Activated CD4-positive, alpha-beta T cell treated with anti-CD3 and anti-CD28 coated beads for 36 hours (primary cell): ENCODE data around the gene ABR. TPM values are rescaled to one million over a fixed set of nuclear protein-coding genes. Genes with fewer than 3 reads are reported as not detected.

Source experiments
- ATAC-seq: fragments of 200-7000 bp; cut with Tn5 transposase; one replicate; pipeline ENCODE4 v1.10.0; 2021; ENCODE audit warnings: mild to moderate bottlenecking, moderate library complexity
- CTCF ChIA-PET: fragments of 350-600 bp; sonication (Branson Sonifier 250); formaldehyde crosslinking; loops from one replicate; lab custom pipeline; 2021; ENCODE audit warnings: antibody characterized with exemption; lab: Charles Lee
- POLR2A ChIA-PET: fragments of 350-600 bp; sonication (Branson Sonifier 250); formaldehyde crosslinking; loops from one replicate; lab custom pipeline; 2021; ENCODE audit warnings: antibody characterized with exemption, inconsistent platforms; lab: Charles Lee
- DNase-seq: peaks from one replicate; pipeline ENCODE4 v3.0.0-alpha.2; 2020
- H3K27ac Mint-ChIP-seq: one replicate; pipeline ENCODE4 v1.8.0; 2021; ENCODE audit warnings: mixed read lengths
- H3K27me3 Mint-ChIP-seq: one replicate; pipeline ENCODE4 v1.8.0; 2021; ENCODE audit warnings: mixed read lengths
- H3K36me3 Mint-ChIP-seq: one replicate; pipeline ENCODE4 v1.8.0; 2021; ENCODE audit warnings: low read depth, mixed read lengths
- H3K4me1 Mint-ChIP-seq: one replicate; pipeline ENCODE4 v1.8.0; 2021; ENCODE audit warnings: mixed read lengths
- H3K4me3 Mint-ChIP-seq: one replicate; pipeline ENCODE4 v1.8.0; 2021; ENCODE audit warnings: mild to moderate bottlenecking, moderate library complexity, mixed read lengths
- H3K9me3 Mint-ChIP-seq: one replicate; pipeline ENCODE4 v1.8.0; 2021; ENCODE audit warnings: low read depth, mixed read lengths
- intact Hi-C, 2 experiments: fragments of 100-400 bp; cut with DNase I in 1 of 2; cut with micrococcal nuclease in 1 of 2; formaldehyde crosslinking; loops; one replicate each; pipeline versions ENCODE4 v1.14.2 to v1.15.1; 2022 to 2024; cut with DNase I, micrococcal nuclease
- total RNA-seq, 2 experiments: library from RNA; stranded (reverse); gene quantifications; one replicate each; pipeline ENCODE4 v1.2.3, GENCODE V29; 2021

Gene ABR
- total RNA-seq, 2 experiments from 2014 or later, result 45.2 to 50.5 TPM

DNA sequence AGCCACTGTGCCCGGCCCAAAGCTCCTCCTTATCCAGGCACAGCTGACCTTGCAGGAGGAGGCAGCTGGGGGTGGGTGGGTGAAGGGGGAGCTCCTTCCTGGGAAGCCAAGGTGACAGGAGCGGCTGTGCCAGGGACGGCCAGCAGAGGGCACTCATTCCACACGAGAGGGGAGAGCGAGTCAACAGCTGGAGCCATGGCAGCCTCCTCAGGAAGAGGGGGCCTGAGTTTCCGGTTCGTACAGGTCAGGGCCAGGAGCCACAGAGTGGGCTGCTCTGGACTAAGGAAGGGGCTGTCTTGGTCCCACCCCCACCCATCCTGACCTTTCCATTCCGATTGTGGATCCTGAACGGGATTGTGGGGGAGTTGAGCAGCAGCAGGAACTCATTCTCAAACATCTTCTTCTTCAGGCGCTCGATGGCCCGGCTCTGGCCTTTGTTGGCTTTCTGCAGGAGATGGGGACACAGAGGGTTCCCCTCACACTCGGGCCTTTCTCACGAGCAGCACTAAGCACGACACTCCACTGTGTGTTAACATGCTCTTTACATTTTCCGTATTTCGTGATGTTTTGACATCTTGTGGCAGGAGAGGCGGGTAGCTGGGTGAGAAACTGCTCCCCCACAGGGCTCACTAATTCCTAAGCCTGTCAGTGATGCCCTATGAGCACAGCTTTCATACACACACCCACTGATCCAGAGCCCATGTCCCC is 121.2 kb downstream of the ABR start:
- Mint-ChIP-seq H3K9me3 (no peaks in the 10 kb centered on the region), H3K27ac (no peak overlapping the region), H3K27me3 (no peaks in the 10 kb centered on the region), H3K4me3 (no peak overlapping the region), H3K4me1 (no peaks in the 10 kb centered on the region), H3K36me3 (peaks cover 26% of the 10 kb centered on the region)
- CTCF ChIA-PET, result interaction anchor here (0.6 to 1.2 kb wide), 9 partner anchors 8 to 130 kb away, joined by 3 to 6 read pairs (median 3); no protein-coding TSS in a partner anchor
- POLR2A ChIA-PET, result no interaction called here
- intact Hi-C loops, result loop anchor here (1.0 to 5.0 kb wide), 2 partner anchors 129 kb away; no protein-coding TSS in a partner anchor
- peak; percentile 82 for DNase-seq
- peak; percentile 51 for ATAC-seq

DNA sequence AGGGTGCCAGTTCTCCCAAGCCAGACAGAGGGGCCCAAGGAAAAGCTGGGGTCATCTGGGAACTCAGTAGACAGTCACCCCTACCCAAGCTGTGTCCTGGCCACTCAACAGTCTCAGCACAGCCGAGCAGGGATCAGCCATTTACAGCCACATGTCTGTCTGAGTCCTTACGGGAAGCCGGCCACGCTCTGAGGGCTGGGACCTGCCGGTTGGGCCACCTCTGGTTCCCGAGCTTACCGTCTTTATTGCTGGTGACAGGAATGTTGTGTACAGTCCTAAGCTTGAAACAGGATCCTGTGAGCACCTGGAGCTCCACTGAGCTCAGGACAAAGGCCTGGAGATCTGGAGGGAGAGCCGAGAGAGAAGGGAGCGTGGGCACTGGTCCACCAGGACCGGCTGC is 123.0 kb downstream of the ABR start:
- Mint-ChIP-seq H3K27me3 (no peaks in the 10 kb centered on the region), H3K4me1 (no peaks in the 10 kb centered on the region), H3K4me3 (no peak overlapping the region), H3K27ac (no peak overlapping the region), H3K9me3 (no peaks in the 10 kb centered on the region), H3K36me3 (peaks cover 26% of the 10 kb centered on the region)
- DNase-seq, result no peak
- ChIA-PET POLR2A (no interaction called here), CTCF (interaction anchor here (0.6 to 1.9 kb wide), 18 partner anchors 13 to 320 kb away, joined by 3 to 13 read pairs (median 4); partner anchors contain the start of genes NXN and TIMM22)
- no peak for ATAC-seq
- intact Hi-C loops, result loop anchor here in 1 of 2 experiments (5.0 kb wide), 1 partner anchor 131 kb away; no protein-coding TSS in a partner anchor

DNA sequence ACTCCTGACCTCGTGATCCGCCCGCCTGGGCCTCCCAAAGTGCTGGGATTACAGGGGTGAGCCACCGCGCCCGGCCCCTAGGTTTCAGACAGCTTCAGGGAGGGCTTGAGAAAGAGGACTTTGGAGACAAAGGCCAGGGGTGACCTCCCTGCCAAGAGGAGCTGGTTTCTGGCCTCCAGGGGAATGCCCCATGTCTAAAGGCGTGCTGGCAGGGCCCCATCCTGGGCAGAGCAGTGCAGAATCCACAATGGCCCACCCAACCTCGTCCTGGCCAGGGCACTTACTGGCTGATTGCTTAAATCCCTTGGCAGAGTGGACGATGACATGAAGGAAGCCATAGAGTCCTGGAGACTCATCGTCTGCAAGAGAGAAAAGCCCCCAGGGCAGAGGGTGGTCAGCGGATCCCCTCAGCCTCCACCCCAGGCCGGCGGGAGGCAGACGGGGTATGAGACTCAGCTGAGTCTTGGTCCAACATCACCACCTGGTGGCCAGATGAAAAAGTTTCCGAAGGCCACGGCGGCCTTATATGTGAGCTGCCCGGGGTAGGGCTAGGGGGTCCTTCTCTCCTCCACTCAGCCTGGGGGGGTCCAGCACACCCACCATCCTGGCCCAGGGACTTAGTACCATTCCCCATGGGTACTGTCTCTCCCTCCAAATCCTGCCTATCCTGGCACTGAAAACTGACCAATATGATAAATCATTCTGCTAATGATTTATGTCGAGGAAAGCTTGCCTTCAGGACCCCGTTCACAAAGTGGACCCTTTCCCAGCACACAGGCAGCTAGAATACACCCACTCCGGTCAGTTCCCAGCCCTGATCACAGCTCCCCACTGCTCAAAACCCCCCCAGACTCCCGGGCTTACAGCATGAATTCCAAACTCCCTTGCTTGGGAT is 123.8 kb downstream of the ABR start:
- intact Hi-C loops, result loop anchor here in 1 of 2 experiments (5.0 kb wide), 1 partner anchor 131 kb away; no protein-coding TSS in a partner anchor

DNA sequence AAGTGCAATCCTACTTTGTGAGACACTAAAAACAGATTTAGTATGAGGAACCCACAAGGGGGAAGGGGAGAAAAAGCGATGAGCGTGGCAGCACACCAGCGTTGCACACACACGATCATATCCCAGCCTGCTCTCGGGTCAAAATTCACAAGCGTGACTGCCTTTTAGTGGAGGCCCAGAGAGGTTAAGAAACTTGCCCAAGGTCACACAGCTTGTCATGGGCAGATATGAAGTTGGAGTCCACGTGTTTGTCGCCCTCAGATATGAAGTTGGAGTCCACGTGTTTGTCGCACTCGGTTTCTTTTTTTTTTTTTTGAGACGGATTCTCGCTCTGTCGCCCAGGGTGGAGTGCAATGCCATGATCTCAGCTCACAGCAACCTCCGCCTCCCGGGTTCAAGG is 124.5 kb downstream of the ABR start:
- ChIA-PET POLR2A (no interaction called here), CTCF (interaction anchor here (0.7 to 1.8 kb wide), 5 partner anchors 10 to 300 kb away, joined by 4 to 13 read pairs (median 5); no protein-coding TSS in a partner anchor)
- H3K36me3 Mint-ChIP-seq, result peaks cover 26% of the 10 kb centered on the region
- H3K4me1 Mint-ChIP-seq, result no peaks in the 10 kb centered on the region
- H3K4me3 Mint-ChIP-seq, result no peak overlapping the region
- ATAC-seq (no peak), DNase-seq (no peak)
- no peaks in the 10 kb centered on the region for H3K27me3 Mint-ChIP-seq
- intact Hi-C loops, result loop anchor here in 1 of 2 experiments (5.0 kb wide), 1 partner anchor 132 kb away; no protein-coding TSS in a partner anchor
- no peaks in the 10 kb centered on the region for H3K9me3 Mint-ChIP-seq
- H3K27ac Mint-ChIP-seq, result no peak overlapping the region

More for the DNA sequence above, 123.8 kb downstream of the ABR start:
- ChIA-PET POLR2A (no interaction called here), CTCF (interaction anchor here (0.5 to 1.9 kb wide), 22 partner anchors 11 to 319 kb away, joined by 3 to 13 read pairs (median 4); partner anchors contain the start of genes NXN and TIMM22)
- ATAC-seq, result peak; percentile 86
- no peaks in the 10 kb centered on the region for H3K4me1 Mint-ChIP-seq
- H3K36me3 Mint-ChIP-seq, result peaks cover 26% of the 10 kb centered on the region
- no peak overlapping the region for H3K4me3 Mint-ChIP-seq
- peak; percentile 71 for DNase-seq
- no peak overlapping the region for H3K27ac Mint-ChIP-seq
- H3K27me3 Mint-ChIP-seq, result no peaks in the 10 kb centered on the region
- no peaks in the 10 kb centered on the region for H3K9me3 Mint-ChIP-seq

DNA sequence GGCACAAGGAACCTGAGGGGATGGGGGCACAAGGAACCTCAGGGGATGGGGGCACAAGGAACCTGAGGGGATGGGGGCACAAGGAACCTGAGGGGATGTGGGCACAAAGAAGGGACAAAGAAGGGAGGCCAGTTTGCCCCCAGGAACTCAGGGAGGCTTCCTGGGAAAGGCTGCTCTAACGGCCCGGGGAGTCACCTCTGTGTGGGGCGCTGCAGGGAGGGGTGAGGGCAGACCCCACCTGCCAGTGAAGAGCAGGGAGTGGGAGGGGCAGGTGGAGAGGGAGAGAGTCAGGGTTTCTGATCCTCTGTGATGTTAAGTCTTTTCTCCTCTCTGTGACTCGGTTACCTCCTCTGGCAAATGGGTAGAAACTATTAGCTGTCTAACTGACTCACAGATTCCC is 125.1 kb downstream of the ABR start:
- intact Hi-C loops, result loop anchor here in 1 of 2 experiments (5.0 kb wide), 1 partner anchor 133 kb away; no protein-coding TSS in a partner anchor
- Mint-ChIP-seq H3K9me3 (no peaks in the 10 kb centered on the region), H3K4me3 (no peak overlapping the region), H3K4me1 (no peaks in the 10 kb centered on the region), H3K27ac (no peak overlapping the region), H3K36me3 (peaks cover 24% of the 10 kb centered on the region), H3K27me3 (no peaks in the 10 kb centered on the region)
- ChIA-PET POLR2A (no interaction called here), CTCF (interaction anchor here (0.7 kb wide), 1 partner anchor 10 kb away, joined by 5 read pairs; no protein-coding TSS in a partner anchor)
- no peak for ATAC-seq
- DNase-seq, result no peak

DNA sequence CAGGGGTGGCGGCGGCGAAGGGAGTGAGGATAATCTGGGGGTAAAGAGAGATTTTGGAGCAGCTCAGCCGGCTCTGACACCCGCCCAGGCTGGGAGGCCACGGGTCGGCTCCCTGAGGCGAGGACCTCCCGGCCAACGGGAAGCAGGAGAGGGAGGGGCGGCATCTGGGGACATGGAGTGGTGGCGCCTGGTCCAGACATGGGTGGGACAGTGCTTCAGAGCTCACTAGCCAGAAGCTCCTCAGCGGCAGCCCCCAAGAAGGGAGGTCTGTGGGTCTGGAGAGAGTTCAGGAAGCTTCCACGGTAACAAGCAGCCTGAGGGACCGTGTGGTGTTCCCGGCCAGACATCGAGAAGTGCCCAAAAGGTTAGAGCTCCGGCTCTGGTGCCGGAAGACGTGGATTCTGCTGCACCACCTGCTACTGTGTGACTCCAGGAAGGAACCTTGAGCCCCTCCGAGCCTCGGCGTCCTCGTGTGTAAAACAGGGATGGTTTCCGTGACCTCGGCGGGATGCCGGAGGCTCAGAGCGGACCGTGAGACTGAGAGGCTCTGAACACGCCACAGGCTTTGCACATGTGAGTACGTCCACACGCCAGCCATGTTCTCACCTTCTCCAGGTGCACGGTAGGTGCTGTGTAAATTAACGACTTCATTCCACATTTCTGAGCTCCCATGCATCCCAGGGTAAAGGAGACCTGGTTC is 126.0 kb downstream of the ABR start:
- intact Hi-C loops, result no loop called here
- CTCF ChIA-PET, result no interaction called here
- H3K4me1 Mint-ChIP-seq, result no peaks in the 10 kb centered on the region
- DNase-seq, result no peak
- no peak overlapping the region for H3K4me3 Mint-ChIP-seq
- POLR2A ChIA-PET, result no interaction called here
- no peaks in the 10 kb centered on the region for H3K27me3 Mint-ChIP-seq
- H3K36me3 Mint-ChIP-seq, result peaks cover 17% of the 10 kb centered on the region
- H3K27ac Mint-ChIP-seq, result no peak overlapping the region
- no peak for ATAC-seq
- no peaks in the 10 kb centered on the region for H3K9me3 Mint-ChIP-seq

DNA sequence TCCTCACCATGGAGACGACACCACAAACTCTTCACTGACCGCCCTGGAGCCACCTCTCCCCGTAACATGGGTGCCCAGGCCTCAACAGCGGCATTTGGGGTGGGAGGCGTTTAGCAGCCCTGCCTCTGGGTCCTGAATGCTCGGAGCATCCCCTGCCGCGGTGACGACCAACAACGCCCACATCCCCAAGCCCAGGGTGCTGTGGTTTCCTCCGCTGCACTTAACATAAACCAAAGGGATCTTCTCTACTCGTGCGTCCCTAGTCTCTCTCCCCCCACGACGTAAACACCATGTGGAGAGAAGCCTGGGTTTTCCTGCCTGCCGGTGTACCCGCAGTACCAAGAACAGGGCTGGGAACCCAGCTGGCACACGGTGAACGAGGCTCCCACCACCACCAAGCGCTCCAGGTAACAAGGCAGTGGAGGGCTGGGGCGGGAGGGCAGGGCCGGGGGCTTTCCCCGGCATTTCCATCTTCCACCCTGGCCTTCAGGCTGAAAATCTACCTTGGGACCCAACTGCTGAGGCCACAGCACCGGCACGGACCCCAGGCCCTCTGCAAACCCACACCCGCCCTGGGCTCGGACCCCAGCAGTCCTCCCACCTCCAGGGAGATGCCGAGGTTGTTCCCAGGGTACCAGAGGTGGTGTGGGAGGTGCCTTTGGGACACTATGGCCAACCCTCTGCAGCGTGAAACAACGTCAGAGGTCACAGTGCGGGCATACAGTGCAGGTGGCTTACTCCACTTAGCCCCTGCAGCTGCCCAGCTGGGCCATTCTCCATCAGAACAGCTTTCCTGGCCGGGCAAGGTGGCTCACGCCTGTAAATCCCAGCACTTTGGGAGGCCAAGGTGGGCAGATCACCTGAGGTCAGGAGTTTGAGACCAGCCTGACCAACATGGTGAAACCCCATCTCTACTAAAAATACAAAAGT is 128.5 kb downstream of the ABR start:
- H3K36me3 Mint-ChIP-seq, result peaks cover 6% of the 10 kb centered on the region
- no peaks in the 10 kb centered on the region for H3K27me3 Mint-ChIP-seq
- no peak overlapping the region for H3K4me3 Mint-ChIP-seq
- ChIA-PET POLR2A (no interaction called here), CTCF (interaction anchor here (0.6 kb wide), 1 partner anchor 96 kb away, joined by 3 read pairs; no protein-coding TSS in a partner anchor)
- no peak for DNase-seq
- H3K4me1 Mint-ChIP-seq, result no peaks in the 10 kb centered on the region
- H3K27ac Mint-ChIP-seq, result no peak overlapping the region
- ATAC-seq, result no peak
- intact Hi-C loops, result no loop called here
- H3K9me3 Mint-ChIP-seq, result no peaks in the 10 kb centered on the region

DNA sequence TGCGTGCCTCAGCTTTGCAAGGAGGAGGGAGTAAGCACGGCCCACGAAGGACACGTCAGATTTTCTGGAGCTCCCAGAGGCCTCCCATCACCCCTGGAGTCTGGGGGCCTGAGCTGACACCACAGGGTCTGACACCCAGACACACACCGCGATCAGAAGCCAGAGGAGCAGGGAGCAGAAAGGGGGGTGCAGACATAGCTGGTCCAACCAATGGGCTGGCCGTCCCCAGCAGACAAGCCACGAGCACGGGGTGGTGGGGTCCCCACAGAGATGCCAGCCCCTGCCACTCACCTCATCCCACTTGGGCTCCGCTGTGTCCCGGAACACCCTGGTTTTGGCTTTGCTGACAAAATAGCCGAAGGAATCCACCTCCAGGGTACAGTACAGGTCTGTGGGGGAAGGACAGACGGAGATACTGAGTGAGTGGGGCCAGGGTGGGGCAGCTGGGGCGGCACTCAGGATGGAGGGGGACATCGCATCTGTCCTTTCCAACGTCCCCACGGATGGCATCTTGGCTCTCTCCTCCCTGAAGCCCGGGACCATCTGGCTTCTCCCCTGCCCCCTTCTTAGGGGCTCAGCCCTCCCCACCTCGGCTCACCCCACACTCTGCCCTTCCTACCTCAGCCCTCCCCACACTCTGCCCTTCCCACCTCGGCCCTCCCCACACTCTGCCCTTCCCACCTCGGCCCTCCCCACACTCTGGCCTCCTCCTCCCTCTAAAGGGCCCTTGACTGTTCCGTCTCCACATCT is 129.4 kb downstream of the ABR start:
- DNase-seq (no peak), ATAC-seq (no peak)
- intact Hi-C loops, result no loop called here
- H3K4me3 Mint-ChIP-seq, result no peak overlapping the region
- H3K36me3 Mint-ChIP-seq, result peaks cover 6% of the 10 kb centered on the region
- H3K4me1 Mint-ChIP-seq, result no peaks in the 10 kb centered on the region
- no peak overlapping the region for H3K27ac Mint-ChIP-seq
- no peaks in the 10 kb centered on the region for H3K9me3 Mint-ChIP-seq
- CTCF ChIA-PET, result interaction anchor here (0.9 to 1.0 kb wide), 2 partner anchors 8 to 9 kb away, joined by 3 read pairs; no protein-coding TSS in a partner anchor
- POLR2A ChIA-PET, result interaction anchor here (0.6 kb wide), 1 partner anchor 621 kb away, joined by 3 read pairs; no protein-coding TSS in a partner anchor
- no peaks in the 10 kb centered on the region for H3K27me3 Mint-ChIP-seq

DNA sequence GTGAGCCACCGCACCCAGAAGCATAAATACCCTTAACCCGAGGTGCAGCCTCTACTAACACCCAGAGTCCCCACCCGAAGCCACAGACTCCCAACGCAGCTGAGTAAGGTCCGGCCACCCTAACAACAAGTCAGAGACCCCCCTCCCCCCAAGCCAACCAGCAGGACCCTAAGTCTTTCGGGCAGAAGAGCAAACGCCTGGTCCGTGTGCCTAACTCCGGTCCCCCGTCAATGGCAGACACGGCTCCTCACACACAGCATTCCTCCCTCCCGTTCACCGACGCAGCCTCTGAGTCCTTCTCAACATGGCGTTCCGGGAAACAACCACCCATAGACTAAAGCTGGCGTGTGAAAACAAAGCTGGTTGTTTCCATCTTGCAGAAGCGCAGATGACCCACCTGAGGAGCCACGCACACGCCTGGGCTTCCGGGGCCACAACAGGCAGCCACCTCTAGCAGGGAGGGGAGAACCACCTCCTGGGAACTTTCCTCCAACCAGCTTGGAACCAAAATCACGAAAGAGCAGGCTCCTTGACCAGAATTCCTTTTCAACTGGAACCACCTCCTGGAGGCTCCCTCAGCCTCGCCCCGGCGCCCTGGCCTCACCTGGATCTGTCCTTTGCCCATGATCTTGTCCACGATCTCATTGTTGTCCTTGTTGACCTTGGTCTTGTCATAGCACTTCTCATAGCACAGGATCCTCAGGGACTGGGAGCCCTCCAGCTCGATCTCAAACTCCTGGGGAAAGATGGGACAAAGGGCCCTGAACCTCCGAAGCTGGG is 130.1 kb downstream of the ABR start:
- no peaks in the 10 kb centered on the region for H3K4me1 Mint-ChIP-seq
- no peaks in the 10 kb centered on the region for H3K27me3 Mint-ChIP-seq
- peaks cover 6% of the 10 kb centered on the region for H3K36me3 Mint-ChIP-seq
- ChIA-PET POLR2A (interaction anchor here (0.6 kb wide), 1 partner anchor 622 kb away, joined by 3 read pairs; no protein-coding TSS in a partner anchor), CTCF (interaction anchor here (0.9 to 1.0 kb wide), 2 partner anchors 9 to 10 kb away, joined by 3 read pairs; no protein-coding TSS in a partner anchor)
- no peak overlapping the region for H3K4me3 Mint-ChIP-seq
- intact Hi-C loops, result no loop called here
- H3K9me3 Mint-ChIP-seq, result no peaks in the 10 kb centered on the region
- ATAC-seq, result no peak
- DNase-seq, result no peak
- no peak overlapping the region for H3K27ac Mint-ChIP-seq
